Measurements from ENCODE around the gene RARRES2.
"Not testable (repeated sequence)": the region's sequence is repeated elsewhere in the genome, so short reads cannot be mapped to it uniquely, and the experiment has no call there.

RARRES2 gene

GRCh38 chr7:150295614-150296013 is 45.8 kb downstream of the RARRES2 start:
- not testable (repeated sequence) for DNase-seq (ENCODE audit: low read depth in 2 of 3, low spot score in 2 of 3)

DNA sequence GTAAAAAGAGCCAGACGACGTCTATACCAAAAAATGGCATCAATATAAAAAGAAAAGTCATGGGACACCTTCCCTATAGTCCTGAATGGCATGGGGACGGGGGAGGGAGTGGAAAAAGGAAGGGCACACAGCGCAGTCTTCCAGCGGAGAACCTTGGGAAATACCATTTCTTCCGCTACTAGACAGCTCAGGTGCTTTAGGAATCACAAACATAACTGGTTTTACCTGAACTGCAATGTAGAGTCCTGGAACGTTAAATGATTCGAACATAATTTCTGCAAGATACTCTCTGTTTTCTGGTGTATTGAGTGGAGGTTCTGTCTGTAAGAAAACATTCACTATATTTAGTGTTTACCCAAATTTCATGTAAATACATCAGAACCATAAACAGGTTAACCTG is 46.4 kb downstream of the RARRES2 start:
- DNase-seq (ENCODE audit: low read depth in 2 of 3, low spot score in 2 of 3), result not testable (repeated sequence)

DNA sequence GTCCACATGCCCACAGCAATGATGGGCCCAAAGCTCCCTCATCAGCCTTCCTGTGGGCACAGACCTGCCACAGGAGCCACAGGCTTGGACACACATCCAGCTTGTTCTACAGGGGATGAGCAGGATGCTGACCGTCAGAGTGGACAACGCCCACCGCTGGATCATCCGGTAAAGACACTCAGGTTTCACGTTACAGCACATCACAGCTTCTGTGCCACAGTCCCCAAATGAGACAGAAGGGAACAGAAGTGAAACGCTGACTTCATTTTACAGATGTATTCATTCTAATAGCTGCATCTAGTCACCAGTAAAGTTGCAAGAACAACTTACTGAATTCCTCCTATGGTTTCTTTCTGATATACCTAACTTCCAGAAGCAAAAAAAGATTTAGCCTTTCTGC is 51.1 kb downstream of the RARRES2 start:
- DNase-seq (ENCODE audit: low read depth in 2 of 3, low spot score in 2 of 3), result not testable (repeated sequence)

DNA sequence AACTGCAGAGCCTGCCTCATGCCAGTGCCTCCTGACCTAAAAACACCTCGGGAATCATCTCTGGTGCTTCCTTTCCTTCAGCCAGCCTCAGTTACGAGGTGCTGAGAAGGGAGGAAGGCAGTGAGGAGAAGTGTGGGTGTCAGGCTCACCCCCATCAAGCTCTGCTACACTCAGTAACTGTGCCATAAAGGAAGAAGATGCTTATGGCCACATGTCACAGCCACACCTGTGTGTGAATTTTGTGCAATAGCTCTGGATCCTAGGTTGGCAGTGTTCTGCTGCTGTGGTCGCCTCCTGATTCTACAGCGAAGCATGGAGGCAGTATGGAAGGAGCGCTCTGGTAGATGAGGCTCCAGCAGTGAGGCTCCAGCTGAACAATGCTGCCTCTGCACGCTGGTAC is 52.6 kb downstream of the RARRES2 start:
- not testable (repeated sequence) for DNase-seq (ENCODE audit: low read depth in 2 of 3, low spot score in 2 of 3)
